ENCODE results near the gene SPINDOC.

SPINDOC gene

DNA sequence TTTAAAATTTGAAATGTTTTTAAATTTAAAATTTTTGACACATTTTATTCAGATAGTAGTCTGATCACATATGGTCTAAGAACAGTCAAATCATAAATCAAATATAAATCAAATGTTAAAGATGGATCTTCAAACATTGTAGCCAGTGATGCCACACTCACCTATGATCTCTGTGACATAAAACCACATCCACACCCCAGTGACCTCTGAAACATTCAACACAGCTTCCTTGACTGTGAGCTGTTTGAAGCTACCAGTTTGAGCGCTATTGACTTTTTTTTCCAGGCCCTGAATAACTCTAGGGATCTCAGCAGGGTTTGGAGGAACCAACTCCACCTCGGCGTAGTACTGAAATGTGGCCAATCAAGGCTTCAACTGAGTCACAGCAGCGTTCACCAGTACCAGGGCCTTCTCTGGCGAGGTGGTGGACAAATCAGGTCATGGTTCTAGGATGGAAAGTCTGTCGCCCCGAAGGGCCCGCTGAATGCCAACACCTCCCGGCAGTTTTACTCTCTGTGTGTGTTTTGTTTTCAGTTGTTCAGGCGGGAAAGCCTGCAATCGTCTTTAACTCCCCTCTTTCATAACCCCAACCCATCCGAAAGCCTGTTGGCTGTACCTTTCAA, 21.4 kb downstream of the SPINDOC start:
- no peak for DNase-seq (ENCODE audit: low read depth)

DNA sequence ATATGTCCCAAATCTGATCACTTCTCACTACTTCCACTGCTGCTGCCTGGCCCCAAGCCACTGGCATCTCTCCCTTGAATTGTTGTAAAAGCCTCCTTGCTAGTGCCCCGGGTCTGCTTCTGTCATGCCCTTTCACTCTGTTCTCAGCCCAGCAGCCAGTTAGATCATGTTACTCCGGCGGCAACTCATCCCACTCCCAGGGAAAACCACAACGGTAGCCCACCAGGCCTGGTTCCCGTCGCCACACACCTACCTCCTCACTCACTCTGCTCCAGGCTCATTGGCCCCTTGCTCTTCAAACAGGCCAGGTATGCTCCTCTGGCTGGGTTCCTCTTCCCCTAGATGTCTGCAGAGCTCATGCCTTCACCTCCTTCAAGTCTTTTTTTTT, 21.9 kb downstream of the SPINDOC start:
- DNase-seq (ENCODE audit: low read depth) = no peak

DNA sequence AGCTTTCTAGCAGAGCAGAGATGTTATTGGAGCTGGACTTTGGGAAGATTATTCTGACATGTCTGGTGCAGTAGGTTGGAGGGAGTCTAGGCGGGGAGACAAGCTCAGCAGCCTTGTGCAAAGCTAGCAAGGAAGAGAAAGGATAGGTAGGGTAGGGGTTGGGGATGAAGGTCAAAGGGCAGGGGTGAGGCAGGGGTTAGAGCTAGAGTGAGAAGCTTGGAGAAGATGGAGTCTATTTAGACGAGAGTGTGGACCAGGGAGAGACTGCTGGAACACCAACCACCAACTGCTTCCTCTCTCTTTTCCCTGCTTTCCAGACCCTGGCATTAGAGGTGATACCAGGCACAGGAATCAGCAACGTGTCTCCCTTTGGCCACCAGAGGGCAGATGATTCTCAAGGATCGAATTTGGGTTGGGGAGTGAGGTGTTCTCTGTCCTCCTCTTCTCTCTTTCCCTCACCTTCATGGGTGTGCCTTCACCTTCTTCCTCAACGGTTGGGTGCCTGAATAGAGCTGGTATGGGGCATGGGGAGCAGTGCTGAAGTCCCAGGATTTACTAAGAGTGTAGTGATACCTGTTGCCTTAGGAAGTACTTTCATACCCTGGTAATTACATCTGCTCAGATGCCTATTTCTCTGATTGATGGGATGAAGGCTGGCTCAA, 23.9 kb downstream of the SPINDOC start:
- peak; percentile 58 for DNase-seq (ENCODE audit: low read depth)

DNA sequence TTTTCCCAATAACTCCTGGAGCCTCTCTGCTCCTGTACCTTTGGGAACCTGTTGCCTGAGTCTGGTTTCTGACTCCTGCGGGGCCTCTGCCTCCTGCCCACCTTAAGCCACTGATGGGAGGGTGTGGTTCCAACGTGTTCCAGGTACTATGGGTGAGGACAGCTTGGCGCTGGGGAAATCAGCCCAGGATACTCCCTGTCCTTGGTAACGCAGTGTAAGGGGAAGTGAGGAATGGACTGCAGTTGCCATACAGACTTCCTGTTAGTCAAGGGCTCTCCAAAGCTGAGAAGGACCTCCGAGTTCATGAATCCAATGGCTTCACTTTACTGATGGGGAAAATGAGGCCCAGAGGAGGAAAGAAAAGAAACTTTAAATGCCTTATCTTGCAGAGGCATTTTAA, 24.5 kb downstream of the SPINDOC start:
- DNase-seq (ENCODE audit: low read depth) = no peak

DNA sequence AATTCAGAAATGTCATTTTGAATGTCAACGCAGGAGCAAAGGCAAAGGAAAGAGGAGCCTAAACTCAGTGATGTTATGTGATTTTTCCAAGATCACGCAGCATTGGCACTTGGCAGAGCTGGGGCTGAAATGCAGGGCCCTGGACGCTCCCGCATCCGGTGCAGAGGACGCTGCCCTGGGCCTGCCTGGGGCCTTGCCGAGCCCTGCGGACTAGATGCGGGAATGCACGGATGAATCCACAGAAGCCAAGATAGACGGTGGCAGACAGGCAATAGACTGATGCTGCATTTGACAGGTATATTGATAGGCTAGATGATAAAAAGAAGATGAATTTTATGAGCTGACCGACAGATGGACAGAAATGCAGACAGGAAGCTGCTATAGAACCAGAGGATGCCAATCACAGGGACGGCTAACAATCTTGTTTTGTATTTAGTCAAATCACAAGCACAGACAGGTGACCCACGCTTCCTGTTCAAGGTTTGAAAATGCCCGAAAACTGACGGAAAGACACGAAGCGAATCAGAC, 25.0 kb downstream of the SPINDOC start:
- no peak for DNase-seq (ENCODE audit: low read depth)

- peak; percentile 99 for DNase-seq (ENCODE audit: low read depth)
Observed at GRCh38 chr11:63838678-63839507, 25.6 kb downstream of the SPINDOC start, which contains the start of gene MARK2. MARK2 (plus strand) TSS chr11:63839110; CDS start chr11:63839507, 397 bp downstream.

- DNase-seq (ENCODE audit: low read depth) = no peak
Observed at GRCh38 chr11:63839508-63840355, 26.5 kb downstream of the SPINDOC start.

DNA sequence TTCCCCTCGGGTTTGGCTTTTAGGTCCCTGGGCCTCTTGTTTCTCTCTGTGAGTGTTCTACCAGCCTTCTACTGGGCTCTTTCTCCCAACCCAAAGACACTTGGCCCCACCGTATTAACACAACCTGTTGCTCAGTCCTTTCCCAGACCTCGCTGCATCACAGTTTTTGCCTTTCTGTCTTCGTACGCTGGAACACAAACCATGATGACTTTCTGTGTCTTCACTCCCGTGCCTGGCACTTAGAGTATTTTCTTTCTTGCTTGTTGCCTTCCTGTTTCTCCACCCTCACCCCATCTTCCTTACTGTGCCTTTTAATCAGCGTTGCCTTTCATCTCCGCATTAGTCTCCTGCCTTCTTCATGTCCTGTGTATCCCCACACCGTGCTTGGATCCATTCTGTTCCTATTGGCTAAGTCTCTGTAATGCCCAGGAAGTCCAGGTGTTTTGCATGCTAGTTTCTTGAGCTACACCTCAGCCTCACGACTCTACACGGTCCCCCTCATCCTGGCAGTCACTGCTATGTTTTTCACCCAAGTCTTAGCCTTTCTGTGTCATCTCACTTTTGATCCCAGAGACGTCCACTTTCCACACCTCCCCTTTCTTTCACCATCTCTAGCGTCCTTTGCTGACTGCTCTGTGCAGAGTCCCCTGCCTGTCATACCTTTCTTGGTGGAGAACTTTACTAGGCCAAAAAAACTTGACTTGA, 27.3 kb downstream of the SPINDOC start:
- no peak for DNase-seq (ENCODE audit: low read depth)

DNA sequence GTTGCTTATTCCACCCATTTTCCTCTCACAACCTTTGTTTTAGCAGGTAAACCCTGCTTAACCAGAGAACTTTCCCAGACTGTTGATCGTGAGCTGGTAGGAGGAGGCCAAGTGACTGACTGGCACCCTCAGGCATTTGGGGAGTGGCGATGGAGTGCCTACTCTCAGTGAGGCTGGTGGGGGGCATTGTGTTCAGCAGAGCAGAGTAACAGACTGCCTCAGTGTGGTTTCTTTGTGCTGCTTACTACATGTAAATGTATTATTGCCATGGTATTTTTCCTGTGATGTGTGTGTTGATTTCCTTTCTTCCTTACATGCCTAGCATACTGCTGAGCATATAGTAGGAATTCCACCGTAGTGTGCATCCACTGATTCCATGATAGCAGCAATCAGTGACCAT, 28.3 kb downstream of the SPINDOC start:
- DNase-seq (ENCODE audit: low read depth) = no peak

- no peak for DNase-seq (ENCODE audit: low read depth)
Observed at GRCh38 chr11:63843041-63843440, 29.8 kb downstream of the SPINDOC start.

- no peak for DNase-seq (ENCODE audit: low read depth)
Observed at GRCh38 chr11:63844836-63845235, 31.6 kb downstream of the SPINDOC start.

DNA sequence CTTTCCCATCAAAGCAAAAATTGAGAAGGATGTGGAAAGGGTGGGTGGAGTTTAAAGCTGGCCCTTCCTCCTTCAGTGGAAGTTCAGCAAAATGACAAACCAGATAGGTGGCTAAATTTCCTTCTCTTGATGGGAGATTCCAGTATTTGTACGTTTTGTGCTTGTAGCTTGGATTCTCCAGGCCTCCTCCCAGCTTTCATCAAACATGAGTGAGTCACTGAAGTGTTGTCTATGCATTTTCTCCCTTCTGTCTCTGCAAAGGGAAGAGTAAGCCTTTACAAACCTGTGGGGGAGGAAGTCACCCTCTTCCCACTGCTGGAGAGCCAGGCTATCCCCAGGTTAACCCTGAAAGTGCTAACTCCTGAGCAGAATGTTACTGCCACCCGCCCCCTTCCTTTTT, 32.0 kb downstream of the SPINDOC start:
- no peak for DNase-seq (ENCODE audit: low read depth)

GRCh38 chr11:63845911-63846310, 32.7 kb downstream of the SPINDOC start:
- no peak for DNase-seq (ENCODE audit: low read depth)

DNA sequence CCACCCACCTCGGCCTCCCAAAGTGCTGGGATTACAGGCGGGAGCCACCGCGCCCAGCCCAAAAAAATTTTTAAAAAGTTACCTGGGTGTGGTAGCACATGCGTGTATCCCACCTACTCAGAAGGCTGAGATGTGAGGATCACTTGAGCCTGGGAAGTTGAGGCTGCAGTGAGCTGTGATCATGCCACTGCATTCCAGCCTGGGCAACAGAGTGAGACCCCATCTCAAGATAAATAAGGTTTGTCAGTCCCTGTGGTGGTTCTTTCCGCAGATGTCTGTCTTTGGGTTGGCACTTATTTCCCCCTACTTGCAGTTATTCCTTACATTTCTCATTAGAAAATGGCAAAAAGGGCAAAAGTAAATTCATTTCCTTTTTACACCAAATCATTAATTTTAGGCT, 33.6 kb downstream of the SPINDOC start:
- no peak for DNase-seq (ENCODE audit: low read depth)

DNA sequence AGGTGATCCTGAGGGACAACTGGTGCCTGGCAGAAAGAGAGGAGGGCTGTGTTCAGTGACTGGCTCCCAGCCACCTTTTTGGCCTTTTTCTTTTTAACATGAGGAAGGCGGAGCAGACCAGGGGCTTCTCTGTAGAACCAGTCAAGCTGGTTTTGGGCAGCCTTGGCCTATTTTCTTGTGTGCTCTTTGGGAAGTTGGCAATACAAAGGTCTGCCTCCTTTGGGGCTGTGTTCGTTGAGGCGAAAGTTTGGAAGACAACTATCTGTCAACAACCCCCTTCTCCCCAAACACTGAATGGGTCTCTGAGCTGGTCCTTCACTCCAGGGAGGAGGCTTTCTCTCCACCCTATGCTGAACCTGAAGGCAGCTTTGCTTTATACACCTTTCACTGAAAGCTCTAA, 34.1 kb downstream of the SPINDOC start:
- no peak for DNase-seq (ENCODE audit: low read depth)

- no peak for DNase-seq (ENCODE audit: low read depth)
Observed at GRCh38 chr11:63849691-63850090, 36.4 kb downstream of the SPINDOC start.

DNA sequence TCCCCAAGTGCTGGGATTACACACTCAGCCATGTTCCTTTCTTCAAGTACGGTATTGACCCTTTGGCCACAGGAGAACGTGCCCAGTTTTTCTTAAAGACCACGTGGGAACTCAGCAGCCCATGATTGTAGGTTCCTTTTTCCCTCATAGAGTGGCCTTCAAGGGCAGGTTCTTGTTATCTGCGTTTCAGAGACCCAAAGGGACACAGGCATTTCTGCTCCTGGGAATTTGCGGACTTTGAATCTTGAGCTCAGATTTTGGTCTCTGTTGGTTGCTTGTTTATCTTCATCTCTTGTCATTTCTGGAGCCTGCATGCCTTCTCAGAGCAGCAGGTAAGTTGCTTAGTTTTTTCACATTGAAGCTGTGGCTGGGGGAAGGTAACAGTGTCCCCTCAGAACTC, 37.7 kb downstream of the SPINDOC start:
- no peak for DNase-seq (ENCODE audit: low read depth)

GRCh38 chr11:63851364-63851763, 38.1 kb downstream of the SPINDOC start:
- no peak for DNase-seq (ENCODE audit: low read depth)

DNA sequence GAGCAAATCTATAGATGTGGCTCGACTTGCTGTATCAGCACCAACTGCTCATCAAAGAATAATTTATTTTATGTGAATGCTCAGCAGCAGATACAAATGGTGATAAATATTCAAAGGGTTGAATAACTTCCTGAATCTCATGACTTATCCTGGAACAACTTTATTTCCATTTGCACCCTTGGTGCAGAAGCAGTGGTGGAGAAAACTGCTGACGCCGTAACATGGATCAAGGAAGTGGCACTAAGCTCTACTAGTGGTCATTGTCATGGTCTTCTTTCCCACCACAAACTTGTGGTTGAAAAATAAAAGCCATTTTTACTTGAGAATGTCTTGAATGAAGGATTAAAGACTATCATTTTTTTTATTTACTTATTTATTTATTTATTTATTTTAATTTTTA, 40.2 kb downstream of the SPINDOC start:
- no peak for DNase-seq (ENCODE audit: low read depth)

DNA sequence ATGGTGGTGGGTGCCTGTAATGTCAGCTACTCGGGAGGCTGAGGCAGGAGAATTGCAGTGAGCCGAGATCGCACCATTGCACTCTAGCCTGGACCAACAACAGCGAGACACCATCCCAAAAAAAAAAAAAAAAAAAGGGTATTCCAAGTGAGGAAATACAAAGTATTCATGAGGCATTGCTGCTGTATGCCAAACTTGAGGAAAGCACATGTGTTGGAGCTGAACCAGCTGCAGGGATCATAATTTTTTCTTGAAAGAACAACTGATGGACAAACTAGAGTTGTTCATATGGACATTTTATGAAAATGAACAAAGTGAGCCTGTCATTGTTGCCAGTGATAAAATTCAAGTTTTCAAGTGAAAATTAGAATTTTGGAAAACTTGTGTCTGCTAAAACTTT, 41.4 kb downstream of the SPINDOC start:
- DNase-seq (ENCODE audit: low read depth) = no peak

- no peak for DNase-seq (ENCODE audit: low read depth)
Observed at GRCh38 chr11:63855975-63856374, 42.7 kb downstream of the SPINDOC start.

Measured in activated T-helper 9 cell treated with anti-CD3 and anti-CD28 coated beads, Interleukin-2, amount 50 U/mL, for 16 hours (primary cell).